Measurements from ENCODE around the gene NAV1.

The NAV1 gene

GRCh38 chr1:201527879-201528278 lies 11.0 kb upstream of the NAV1 start:
- no peak for DNase-seq (ENCODE audit: low read depth)
- no peak for TF ChIP-seq CTCF (conservative IDR thresholded peaks at IDR 0.05; ENCODE audit: low read length)
- no peak overlapping the region for H3K4me3 ChIP-seq (ENCODE audit: low read length)

DNA sequence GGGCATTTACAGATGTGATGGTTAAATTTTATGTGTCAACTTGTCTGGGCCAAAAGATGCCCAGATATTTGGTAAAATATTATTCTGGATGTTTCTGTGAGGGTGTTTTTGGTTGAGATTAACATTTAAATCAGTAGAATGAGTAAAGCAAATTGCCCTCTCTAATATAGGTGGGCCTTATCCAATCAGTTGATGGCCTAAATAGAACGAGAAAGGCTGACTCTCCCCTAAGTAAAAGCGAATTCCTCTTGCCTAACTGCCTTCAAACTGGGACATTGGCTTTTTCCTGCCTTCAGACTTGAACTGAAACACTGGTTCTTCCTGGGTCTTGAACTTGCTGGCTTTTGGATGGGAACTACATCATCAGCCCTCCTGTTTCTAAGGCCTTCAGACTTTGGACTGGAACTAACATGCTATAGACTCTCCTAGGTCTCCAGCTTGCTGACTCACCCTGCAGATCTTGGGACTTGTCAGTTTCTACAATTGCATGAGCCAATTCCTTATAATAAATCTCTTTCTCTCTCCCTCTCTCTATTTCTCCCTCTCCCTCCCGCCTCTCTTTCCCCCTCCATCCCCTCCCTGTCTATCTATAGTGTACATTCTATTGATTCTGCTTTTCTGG lies 10.2 kb upstream of the NAV1 start:
- TF ChIP-seq CTCF (conservative IDR thresholded peaks at IDR 0.05; ENCODE audit: low read length): no peak
- H3K4me3 ChIP-seq (ENCODE audit: low read length): no peak overlapping the region
- peak; percentile 53 for DNase-seq (ENCODE audit: low read depth)

- no peak overlapping the region for H3K4me3 ChIP-seq (ENCODE audit: low read length)
- DNase-seq (ENCODE audit: low read depth): peak; percentile 94
- TF ChIP-seq CTCF (conservative IDR thresholded peaks at IDR 0.05; ENCODE audit: low read length): peak; percentile 94
These were observed 8.0 kb upstream of the NAV1 start for GRCh38 chr1:201530741-201531531.

- TF ChIP-seq CTCF (conservative IDR thresholded peaks at IDR 0.05; ENCODE audit: low read length): no peak
- no peak overlapping the region for H3K4me3 ChIP-seq (ENCODE audit: low read length)
- DNase-seq (ENCODE audit: low read depth): peak; percentile 58
These were observed 7.1 kb upstream of the NAV1 start for GRCh38 chr1:201531551-201532425.

- TF ChIP-seq CTCF (conservative IDR thresholded peaks at IDR 0.05; ENCODE audit: low read length): no peak
- peak; percentile 65 for DNase-seq (ENCODE audit: low read depth)
- no peak overlapping the region for H3K4me3 ChIP-seq (ENCODE audit: low read length)
These were observed 5.1 kb upstream of the NAV1 start for GRCh38 chr1:201533836-201534235.

GRCh38 chr1:201535046-201535918 lies 3.6 kb upstream of the NAV1 start:
- peak; percentile 61 for DNase-seq (ENCODE audit: low read depth)
- no peak for TF ChIP-seq CTCF (conservative IDR thresholded peaks at IDR 0.05; ENCODE audit: low read length)
- H3K4me3 ChIP-seq (ENCODE audit: low read length): no peak overlapping the region
